Measurements from ENCODE around the gene STARD8.

DNA sequence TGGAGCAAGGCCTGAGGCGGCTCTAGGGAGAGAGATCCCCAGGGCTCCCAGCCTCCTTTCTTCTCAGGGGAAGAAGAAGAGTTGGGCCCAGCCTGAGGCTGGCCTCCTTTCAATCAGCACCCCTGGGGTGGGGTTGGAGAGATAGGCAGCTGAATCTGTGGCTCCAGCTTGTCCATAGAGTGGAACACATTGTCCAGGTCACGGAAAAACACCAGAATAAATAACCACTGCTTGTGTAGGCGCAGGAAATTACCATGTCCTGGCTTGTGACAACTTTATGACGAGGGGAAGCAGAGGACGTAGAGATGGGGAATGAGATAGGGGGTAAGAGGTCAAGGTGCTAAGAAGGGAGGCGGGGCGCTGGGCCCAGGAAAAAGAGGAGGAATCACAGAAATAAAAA, 100.6 kb downstream of the STARD8 start:
- TF ChIP-seq GATA2 (IDR thresholded peaks at IDR 0.05; ENCODE audit: low read depth, low read length) (no peak), GATA3 (IDR thresholded peaks at IDR 0.05; ENCODE audit: low read depth, low read length) (no peak)
